ENCODE data around the gene MMP19. TPM values are rescaled to one million over a fixed set of nuclear protein-coding genes. Genes with fewer than 3 reads are reported as not detected.

The MMP19 gene
- total RNA-seq, 4 donors from 2014 or later = 5.6 to 36.6 (median 11.4) TPM

- Histone ChIP-seq H3K4me1 (no peaks in the 10 kb centered on the region), H3K4me3 (no peak overlapping the region), H3K36me3 (no peaks in the 10 kb centered on the region), H3K27ac (no peak overlapping the region), H3K27me3 (no peaks in the 10 kb centered on the region), H3K9me3 (peaks cover 0 to 9% of the 10 kb centered on the region in 2 donors)
- no peak for DNase-seq
- intact Hi-C loops (cut with DNase I; ENCODE audit: low total_unique reads) = no loop called here
- TF ChIP-seq CTCF (IDR thresholded peaks at IDR 0.05) (no peak), POLR2A (IDR thresholded peaks at IDR 0.05) (no peak)
Measured at GRCh38 chr12:55861396-55861795, 18.7 kb upstream of the MMP19 start.

- no peaks in the 10 kb centered on the region for H3K27me3 ChIP-seq
- H3K36me3 ChIP-seq = no peaks in the 10 kb centered on the region
- H3K4me3 ChIP-seq = no peak overlapping the region
- no peaks in the 10 kb centered on the region for H3K9me3 ChIP-seq
- no peak for DNase-seq
- H3K4me1 ChIP-seq = no peaks in the 10 kb centered on the region
- TF ChIP-seq CTCF (IDR thresholded peaks at IDR 0.05) (no peak), POLR2A (IDR thresholded peaks at IDR 0.05) (no peak)
- intact Hi-C loops (cut with DNase I; ENCODE audit: low total_unique reads) = no loop called here
- H3K27ac ChIP-seq = no peak overlapping the region
Measured at GRCh38 chr12:55852740-55853139, 10.0 kb upstream of the MMP19 start.

- Histone ChIP-seq H3K36me3 (no peaks in the 10 kb centered on the region), H3K4me1 (peaks cover 7 to 12% of the 10 kb centered on the region in 2 donors), H3K9me3 (no peaks in the 10 kb centered on the region), H3K27me3 (no peaks in the 10 kb centered on the region), H3K4me3 (no peak overlapping the region), H3K27ac (no peak overlapping the region)
- TF ChIP-seq POLR2A (IDR thresholded peaks at IDR 0.05) (no peak), CTCF (IDR thresholded peaks at IDR 0.05) (no peak)
- no peak for DNase-seq
- intact Hi-C loops (cut with DNase I; ENCODE audit: low total_unique reads) = no loop called here
Measured at GRCh38 chr12:55850893-55851292, 8.2 kb upstream of the MMP19 start.

GRCh38 chr12:55850401-55850800, 7.7 kb upstream of the MMP19 start:
- no peak for DNase-seq
- H3K36me3 ChIP-seq = no peaks in the 10 kb centered on the region
- H3K9me3 ChIP-seq = no peaks in the 10 kb centered on the region
- H3K4me1 ChIP-seq = peaks cover 7 to 12% of the 10 kb centered on the region in 2 donors
- intact Hi-C loops (cut with DNase I; ENCODE audit: low total_unique reads) = no loop called here
- H3K27ac ChIP-seq = peak overlapping the region in 1 of 2 donors; percentile 96
- H3K27me3 ChIP-seq = no peaks in the 10 kb centered on the region
- no peak overlapping the region for H3K4me3 ChIP-seq
- TF ChIP-seq POLR2A (IDR thresholded peaks at IDR 0.05) = no peak
- TF ChIP-seq CTCF (IDR thresholded peaks at IDR 0.05) = no peak

- H3K4me1 ChIP-seq = peaks cover 7 to 12% of the 10 kb centered on the region in 2 donors
- no peaks in the 10 kb centered on the region for H3K36me3 ChIP-seq
- intact Hi-C loops (cut with DNase I; ENCODE audit: low total_unique reads) = no loop called here
- no peaks in the 10 kb centered on the region for H3K27me3 ChIP-seq
- peak overlapping the region; percentile 96 to 99 for H3K27ac ChIP-seq
- no peaks in the 10 kb centered on the region for H3K9me3 ChIP-seq
- no peak for DNase-seq
- no peak overlapping the region for H3K4me3 ChIP-seq
- TF ChIP-seq CTCF (IDR thresholded peaks at IDR 0.05) = no peak
Measured at GRCh38 chr12:55849616-55850343, 7.0 kb upstream of the MMP19 start.
